KOPT-K1 (cell line): ENCODE measurements around the gene EIF3M.
"Not testable (repeated sequence)": the region's sequence is repeated elsewhere in the genome, so short reads cannot be mapped to it uniquely, and the experiment has no call there.

Source experiments
- H3K27ac ChIP-seq: fragments of 200-600 bp; sonication (generic); 2 replicates; pipeline ENCODE4 v1.5.1; 2016; ENCODE audit warnings: antibody characterized with exemption, mild to moderate bottlenecking, low read depth, low read length; ENCODE audit not compliant: poor library complexity, severe bottlenecking
- H3K36me3 ChIP-seq: fragments of 200-600 bp; sonication (generic); 2 replicates; pipeline ENCODE4 v1.5.1; 2017; ENCODE audit warnings: antibody characterized with exemption, mild to moderate bottlenecking, low read length, moderate library complexity; ENCODE audit not compliant: insufficient read depth
- H3K9me3 ChIP-seq: fragments of 200-600 bp; sonication (generic); 2 replicates; pipeline ENCODE4 v1.5.1; 2017; ENCODE audit warnings: antibody characterized with exemption, low read length, mild to moderate bottlenecking; ENCODE audit not compliant: insufficient read depth, poor library complexity, severe bottlenecking

The EIF3M gene

GRCh38 chr11:32575070-32575469 lies 8.6 kb upstream of the EIF3M start:
- no peak overlapping the region for H3K27ac ChIP-seq
- no peaks in the 10 kb centered on the region for H3K36me3 ChIP-seq
- no peaks in the 10 kb centered on the region for H3K9me3 ChIP-seq

DNA sequence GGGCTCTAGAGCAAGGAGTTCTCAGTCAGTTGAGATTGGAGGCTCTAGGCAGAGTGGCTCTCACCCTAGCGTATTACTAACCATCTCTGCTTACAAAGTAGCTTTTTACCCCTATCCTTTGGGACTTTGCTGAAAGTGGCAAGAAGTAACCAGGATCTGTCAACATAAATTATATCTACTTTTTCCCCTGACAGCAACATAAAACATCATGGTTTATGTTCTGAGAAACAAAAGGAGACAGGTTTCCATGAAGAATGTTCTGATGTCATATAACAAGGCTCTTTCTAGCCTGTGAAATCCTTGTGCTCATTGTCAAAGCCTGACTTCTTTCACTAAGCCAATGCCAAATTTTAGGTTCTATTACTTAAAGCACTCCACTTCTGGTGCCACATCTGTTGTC lies 7.2 kb upstream of the EIF3M start:
- H3K9me3 ChIP-seq = no peaks in the 10 kb centered on the region
- H3K27ac ChIP-seq = no peak overlapping the region
- no peaks in the 10 kb centered on the region for H3K36me3 ChIP-seq

DNA sequence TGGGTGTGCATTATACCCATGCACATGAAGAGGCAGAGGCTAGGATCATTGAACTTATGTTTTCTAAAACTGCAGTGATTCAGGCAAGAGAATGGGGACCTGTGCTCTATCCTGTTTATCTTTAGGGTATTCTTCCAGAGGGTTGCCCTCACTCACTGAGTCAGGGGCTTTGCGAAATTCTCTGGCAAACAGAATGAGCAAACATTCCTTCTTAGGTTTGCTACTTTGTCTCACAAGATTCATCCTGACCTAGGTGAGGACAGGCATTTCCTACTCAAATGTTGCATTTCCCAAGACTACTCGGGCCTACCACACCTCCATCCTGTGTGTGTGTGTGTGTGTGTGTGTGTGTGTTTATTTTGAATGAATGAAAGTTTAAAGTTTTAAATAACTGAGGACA lies 2.7 kb upstream of the EIF3M start:
- H3K27ac ChIP-seq = peak overlapping the region; percentile 22
- no peaks in the 10 kb centered on the region for H3K9me3 ChIP-seq
- peaks cover 8% of the 10 kb centered on the region for H3K36me3 ChIP-seq

DNA sequence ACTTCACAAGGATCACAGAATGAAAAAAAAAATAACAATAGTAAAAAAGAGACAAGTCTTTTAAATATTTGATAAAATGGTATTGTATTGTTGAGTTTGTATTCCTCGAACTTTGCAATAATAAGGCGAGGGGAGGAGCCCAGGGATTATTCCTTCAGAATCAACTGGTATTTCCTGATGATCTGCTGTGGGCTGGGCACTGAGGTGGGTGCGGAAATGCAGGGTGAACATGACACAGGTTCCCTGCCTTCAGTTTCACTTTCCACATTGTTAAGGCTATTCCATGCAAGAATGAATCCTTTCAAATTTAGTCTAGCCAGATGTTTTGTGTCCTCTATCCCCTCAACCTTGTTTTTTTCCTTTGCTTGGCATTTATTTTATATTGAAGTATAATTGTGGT lies 2.1 kb upstream of the EIF3M start:
- Histone ChIP-seq H3K27ac (peak overlapping the region; percentile 22), H3K36me3 (peaks cover 12% of the 10 kb centered on the region), H3K9me3 (no peaks in the 10 kb centered on the region)

DNA sequence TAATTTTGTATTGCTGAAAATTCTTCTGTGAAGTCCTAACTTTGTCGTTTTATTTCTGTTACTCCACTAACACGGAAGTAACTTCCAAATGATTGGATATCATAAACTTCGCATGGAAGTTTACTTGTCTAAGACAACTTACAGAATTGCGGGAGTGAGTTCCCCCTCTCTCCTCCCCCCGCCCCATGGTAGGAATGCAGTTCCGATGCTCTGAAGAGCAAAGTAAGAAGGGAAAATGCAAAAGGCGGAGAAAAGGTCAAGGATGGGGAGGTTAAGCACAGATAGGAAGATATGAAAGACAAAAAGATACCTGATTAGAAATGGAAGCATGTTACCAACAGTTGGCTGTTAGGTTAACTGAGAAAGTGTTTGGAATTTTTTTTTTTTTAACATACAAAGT lies 1.3 kb downstream of the EIF3M start:
- H3K36me3 ChIP-seq = peaks cover 45% of the 10 kb centered on the region
- peak overlapping the region; percentile 82 for H3K27ac ChIP-seq

DNA sequence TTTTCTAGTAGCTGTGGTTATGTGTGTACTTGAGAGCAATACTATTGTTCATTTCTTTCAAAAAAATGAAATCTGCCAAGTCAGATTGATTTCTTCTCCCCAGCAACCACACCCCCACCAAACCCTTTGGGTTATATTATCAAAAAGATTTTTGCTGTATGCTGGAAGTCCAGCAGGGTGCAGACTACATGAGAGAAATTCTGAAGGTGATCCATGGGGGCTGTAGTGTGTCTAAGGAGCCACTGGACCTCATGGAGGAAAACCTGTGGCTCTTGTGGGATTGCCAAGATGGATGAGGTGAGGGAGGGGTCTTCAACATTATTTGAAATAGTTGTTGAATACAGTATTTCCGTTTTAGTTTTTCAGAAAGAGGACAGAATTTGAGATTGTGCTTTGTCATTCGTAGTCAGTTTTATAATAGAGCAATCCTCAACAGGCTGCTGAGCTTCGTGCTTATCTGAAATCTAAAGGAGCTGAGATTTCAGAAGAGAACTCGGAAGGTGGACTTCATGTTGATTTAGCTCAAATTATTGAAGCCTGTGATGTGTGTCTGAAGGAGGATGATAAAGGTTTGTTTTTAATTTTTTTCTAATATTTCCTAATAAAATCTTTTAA lies 3.1 kb downstream of the EIF3M start:
- peaks cover 63% of the 10 kb centered on the region for H3K36me3 ChIP-seq
- H3K27ac ChIP-seq = peak overlapping the region; percentile 8
- H3K9me3 ChIP-seq = no peaks in the 10 kb centered on the region

More for the DNA sequence above, 1.3 kb downstream of the EIF3M start:
- no peaks in the 10 kb centered on the region for H3K9me3 ChIP-seq

- H3K27ac ChIP-seq = no peak overlapping the region
- H3K36me3 ChIP-seq = peaks cover 100% of the 10 kb centered on the region
- no peaks in the 10 kb centered on the region for H3K9me3 ChIP-seq
Observed at GRCh38 chr11:32594272-32594671, 10.6 kb downstream of the EIF3M start.

DNA sequence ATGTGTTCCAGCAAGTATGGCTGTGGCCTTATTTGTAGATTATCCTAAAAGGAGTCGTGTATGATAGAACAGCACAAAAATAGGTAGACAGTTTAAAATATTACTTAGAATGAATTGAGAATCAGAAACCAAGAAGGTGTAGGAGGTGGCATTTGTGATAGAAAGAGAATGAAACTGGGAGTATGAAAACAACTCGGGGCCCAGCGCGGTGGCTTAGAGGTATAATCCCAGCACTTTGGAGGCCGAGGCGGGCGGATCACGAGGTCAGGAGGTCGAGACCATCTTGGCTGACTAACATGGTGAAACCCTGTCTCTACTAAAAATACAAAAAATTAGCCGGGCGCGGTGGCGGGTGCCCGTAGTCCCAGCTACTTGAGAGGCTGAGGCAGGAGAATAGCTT lies 12.5 kb downstream of the EIF3M start:
- not testable (repeated sequence) for H3K9me3 ChIP-seq, H3K27ac ChIP-seq
- H3K36me3 ChIP-seq = peaks cover 100% of the 10 kb centered on the region

GRCh38 chr11:32597921-32598320 lies 14.3 kb downstream of the EIF3M start:
- Histone ChIP-seq H3K9me3 (no peaks in the 10 kb centered on the region), H3K27ac (no peak overlapping the region), H3K36me3 (peaks cover 100% of the 10 kb centered on the region)

DNA sequence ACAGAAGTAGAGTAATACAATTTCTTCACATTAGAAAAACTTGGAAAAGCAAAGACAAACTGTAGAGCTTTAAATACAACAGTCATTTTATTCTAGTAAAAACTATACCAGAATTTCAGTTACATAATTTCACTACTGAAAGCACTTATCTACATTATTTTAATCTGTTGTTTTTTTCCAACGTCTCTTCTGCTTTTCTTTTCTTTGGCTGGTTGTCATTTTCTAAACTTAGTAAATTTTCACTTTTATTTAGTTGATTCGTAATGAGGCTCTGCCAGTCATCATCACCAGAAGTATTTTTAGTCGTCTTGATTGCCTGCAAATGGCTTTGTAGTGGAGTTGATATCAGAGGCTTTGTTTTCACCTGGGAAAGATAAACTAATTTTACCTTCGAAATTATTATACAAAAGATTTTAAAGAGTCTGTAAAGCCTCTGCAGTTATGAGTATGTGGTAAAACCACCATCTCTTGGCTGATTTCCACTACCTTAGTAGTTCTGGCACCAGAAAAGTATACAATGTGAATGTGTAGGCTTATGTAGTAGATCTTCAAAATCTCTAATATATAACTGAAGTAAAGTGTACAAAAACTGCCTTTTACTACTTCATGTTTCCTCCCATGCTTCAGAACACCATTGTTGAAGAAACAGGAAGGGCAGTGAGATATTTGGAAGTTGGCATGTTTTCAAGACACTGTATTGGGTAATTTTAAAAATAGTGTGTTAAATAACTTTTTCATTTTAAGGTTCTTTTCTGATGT lies 19.2 kb downstream of the EIF3M start:
- Histone ChIP-seq H3K36me3 (peaks cover 97% of the 10 kb centered on the region), H3K27ac (no peak overlapping the region), H3K9me3 (peaks cover 18% of the 10 kb centered on the region)

GRCh38 chr11:32606220-32606619 lies 22.6 kb downstream of the EIF3M start:
- Histone ChIP-seq H3K36me3 (peaks cover 77% of the 10 kb centered on the region), H3K9me3 (peaks cover 29% of the 10 kb centered on the region), H3K27ac (no peak overlapping the region)

- peaks cover 29% of the 10 kb centered on the region for H3K9me3 ChIP-seq
- H3K27ac ChIP-seq = not testable (repeated sequence)
Observed at GRCh38 chr11:32608826-32609225, 25.2 kb downstream of the EIF3M start.

GRCh38 chr11:32610797-32611352 lies 27.2 kb downstream of the EIF3M start:
- H3K9me3 ChIP-seq = peaks cover 27% of the 10 kb centered on the region
- peaks cover 31% of the 10 kb centered on the region for H3K36me3 ChIP-seq

More at GRCh38 chr11:32608826-32609225, 25.2 kb downstream of the EIF3M start:
- peaks cover 51% of the 10 kb centered on the region for H3K36me3 ChIP-seq

DNA sequence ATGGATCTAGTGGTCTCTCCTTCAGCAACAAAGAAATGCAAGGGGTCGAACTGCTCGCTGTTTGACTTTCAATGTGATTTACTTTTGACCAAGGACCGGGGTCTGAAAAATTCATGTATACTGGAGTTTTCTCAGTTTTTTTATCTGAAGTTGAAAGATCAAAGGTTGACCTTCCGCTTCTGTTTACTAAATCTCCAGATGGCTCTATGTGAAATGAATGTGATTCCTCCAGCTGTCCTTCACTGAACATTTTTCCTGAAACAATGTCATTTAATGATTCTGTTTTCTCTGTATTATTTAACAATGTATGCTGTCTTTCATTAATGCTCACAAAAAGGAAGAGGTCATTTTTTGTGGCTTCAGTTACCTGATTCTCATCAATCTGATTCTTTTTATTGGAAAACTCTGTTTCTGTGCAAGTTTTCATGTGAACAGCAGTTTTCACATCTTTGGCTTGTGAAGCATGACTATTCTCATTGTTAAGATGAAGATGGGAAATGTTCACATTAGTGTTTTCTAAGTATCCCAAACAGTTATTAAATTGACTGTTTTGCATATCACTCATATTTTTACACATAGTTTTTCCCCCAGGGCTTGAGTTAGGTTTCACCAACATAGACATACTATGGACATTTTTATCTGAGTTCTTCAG lies 30.0 kb downstream of the EIF3M start:
- H3K27ac ChIP-seq = no peak overlapping the region
- peaks cover 3% of the 10 kb centered on the region for H3K9me3 ChIP-seq
- peaks cover 6% of the 10 kb centered on the region; the same call in 1 of the 2 replicates for H3K36me3 ChIP-seq

More at GRCh38 chr11:32610797-32611352, 27.2 kb downstream of the EIF3M start:
- no peak overlapping the region for H3K27ac ChIP-seq

DNA sequence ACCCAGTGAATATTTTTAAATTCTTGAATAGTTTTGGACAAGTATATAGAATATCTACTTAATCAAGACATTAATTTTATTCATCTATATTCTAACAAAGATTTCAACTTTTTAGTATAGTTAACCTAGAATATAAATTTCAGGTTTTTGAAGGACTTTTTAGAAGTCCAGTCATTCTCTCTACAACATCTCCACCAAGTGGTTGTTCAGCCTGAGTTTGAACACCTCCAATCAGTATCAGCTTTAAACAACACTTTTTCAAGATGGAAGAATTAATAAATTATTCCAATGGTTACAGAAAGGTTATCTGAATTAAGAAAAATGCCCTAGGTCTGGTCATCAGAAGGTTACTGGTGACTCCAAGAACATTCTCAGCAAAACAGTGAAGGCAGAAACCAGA lies 31.8 kb downstream of the EIF3M start:
- H3K27ac ChIP-seq = no peak overlapping the region
- no peaks in the 10 kb centered on the region for H3K9me3 ChIP-seq
- no peaks in the 10 kb centered on the region for H3K36me3 ChIP-seq
